Endometrial microvascular endothelial cells (primary cell): ENCODE results near the gene NFASC. TPM values are rescaled to one million over a fixed set of nuclear protein-coding genes. Genes with fewer than 3 reads are reported as not detected.

Experiments
- in situ Hi-C: cut with HindIII; loops from 2 replicates; pipeline ENCODE4 v1.10.0; 2017; ENCODE audit warnings: low sequenced_read_pairs, low pct_unique_long_range_greater_than_20kb; ENCODE audit errors: inconsistent ontology term
- total RNA-seq: library from RNA; depleted of rRNA; stranded (reverse); fragments of >200 nt; gene quantifications from one replicate; pipeline ENCODE4 v1.2.3, GENCODE V29; 2015; ENCODE audit errors: inconsistent ontology term

NFASC gene
- total RNA-seq, 1 donor from 2014 or later, result not detected

DNA sequence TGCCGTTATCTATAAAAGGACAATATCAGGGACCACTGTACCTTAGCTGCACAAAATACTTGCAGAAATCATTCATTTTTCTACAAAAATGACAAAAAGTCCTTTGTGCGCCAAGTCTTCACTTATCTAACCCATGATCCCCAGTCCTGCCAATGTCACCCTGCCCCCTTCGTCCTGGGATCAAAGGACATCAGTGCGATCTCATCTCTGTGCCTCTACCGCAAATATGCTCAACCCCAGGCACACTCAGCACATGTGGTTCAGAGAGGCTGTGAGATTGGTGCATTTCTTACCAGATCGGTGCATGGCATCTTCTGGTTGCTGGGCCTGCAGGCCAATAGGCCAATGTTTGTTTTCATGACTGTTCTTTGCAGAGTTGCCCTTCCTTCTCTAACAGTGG lies 72.8 kb downstream of the NFASC start:
- in situ Hi-C loops, result no loop called here

DNA sequence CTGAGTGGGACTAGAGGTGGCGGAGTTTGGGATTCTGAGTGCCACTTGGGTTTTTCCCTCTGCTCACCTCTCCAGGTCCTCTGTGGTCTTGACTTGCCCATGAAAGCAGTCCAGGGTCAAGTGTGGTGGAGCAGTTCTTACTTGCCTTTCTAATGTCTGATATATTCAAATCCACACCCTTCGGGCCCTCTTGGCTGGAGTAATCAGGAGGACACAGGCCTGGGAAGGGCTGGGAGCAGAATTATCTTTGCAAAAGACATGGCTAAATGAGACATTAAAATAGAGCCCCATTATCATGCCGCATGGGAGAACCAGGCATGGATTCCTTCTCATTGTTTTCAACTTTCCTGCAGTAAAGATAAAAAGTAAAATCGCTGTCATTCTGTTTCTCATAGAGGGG lies 74.0 kb downstream of the NFASC start:
- in situ Hi-C loops, result no loop called here

DNA sequence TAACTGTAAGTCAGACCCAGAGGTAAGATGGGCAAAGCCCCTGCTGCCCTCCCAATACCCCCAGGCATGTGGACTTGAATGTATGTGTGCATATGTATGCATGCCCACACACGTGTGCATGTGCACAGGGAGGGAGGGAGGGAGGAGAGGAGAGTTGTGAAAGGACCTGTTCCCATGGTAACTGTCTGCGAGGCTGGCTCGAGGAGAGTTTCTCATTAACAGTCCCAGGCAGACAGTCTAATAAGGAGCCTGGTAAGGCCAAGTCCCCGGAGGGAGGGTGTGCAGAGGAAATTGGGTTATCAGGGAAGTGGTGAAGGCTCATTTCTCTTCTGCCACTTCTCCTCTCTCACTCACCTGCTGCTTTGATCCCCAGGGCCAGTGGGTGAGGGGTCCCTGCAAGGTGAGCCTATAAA lies 74.9 kb downstream of the NFASC start:
- in situ Hi-C loops, result no loop called here

DNA sequence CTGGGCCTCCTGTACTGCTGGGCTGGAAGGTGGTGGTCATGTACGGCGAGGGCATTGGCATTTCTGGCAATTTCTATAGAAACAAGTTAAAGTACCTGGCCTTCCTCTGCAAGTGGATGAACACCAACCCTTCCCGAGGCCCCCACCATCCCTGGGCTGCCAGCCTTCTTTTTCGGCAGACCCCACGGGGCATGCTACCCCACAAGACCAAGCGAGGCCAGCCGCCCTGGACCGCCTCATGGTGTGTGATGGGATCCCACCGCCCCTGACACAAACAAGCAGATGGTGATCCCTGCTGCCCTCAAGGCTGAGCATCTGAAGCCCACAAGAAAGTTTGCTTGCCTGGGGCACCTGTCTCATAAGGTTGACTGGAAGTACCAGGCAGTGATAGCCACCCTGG lies 76.0 kb downstream of the NFASC start:
- in situ Hi-C loops, result no loop called here

DNA sequence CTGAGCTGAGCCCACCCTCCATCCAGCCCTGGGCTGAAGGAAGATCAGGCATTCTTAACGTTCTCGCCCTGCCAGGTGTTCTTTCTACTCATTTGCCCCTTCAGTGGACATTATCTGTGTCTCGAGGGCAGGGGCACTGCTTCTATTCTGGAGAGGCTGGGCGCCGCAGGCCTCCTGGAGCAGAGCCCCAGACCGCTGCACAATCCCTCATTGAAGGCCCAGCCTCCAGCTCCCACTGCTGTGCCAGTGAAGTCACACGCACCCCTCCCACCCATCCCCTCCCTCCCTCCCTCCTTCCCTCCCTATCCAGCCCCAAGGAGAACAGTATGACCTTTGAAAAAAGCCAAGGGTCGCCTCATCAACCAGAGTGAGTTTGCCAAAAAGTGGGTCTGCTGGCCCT lies 76.7 kb downstream of the NFASC start:
- in situ Hi-C loops, result no loop called here

DNA sequence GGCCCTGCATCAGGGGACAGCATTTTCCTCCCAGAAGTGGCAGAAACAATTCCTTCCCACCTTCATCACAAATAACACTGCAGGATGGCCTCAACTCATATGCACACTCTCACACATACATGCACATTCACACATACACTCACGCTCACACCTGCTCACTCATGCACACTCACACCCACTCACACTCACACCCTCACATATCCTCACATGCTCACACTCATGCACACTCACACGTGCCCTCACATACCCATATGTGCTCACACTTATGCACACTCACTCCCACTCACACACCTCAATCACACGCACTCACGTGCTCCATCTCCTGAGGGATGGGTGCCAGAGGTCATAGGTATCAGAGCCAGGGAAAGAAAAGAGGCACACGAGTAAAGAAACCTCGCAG lies 77.1 kb downstream of the NFASC start:
- in situ Hi-C loops, result no loop called here

DNA sequence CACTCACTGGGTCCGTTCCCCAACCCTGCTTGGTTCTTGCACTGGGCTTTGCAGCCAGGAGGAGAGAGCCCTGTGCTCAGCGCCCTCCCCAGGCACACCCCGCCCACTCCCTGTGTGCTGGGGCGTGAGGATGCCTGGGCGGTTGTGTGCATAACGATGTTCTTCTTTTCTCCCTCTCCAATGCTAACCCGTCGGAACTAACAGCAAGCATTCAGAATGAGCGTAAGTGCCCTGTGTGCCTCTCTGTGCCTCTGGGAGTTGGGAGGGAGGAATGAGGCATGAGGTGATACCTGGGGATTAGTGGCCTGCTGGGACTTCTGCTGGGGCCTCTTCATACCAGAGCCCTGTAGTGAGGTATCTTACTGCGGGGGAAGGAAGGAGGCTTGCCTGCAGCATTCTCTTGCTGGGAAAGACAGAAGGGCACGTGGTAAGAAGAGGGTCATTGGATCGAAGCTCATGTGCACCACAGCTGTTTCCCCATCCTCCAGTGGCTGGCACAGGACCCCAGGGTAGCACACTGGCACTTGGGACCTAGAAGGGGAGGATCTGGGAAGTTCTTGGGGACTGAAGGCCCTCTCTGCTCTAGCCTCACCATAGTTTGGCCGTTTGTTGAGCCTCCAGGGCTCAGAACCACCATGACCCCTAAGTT lies 79.8 kb downstream of the NFASC start:
- in situ Hi-C loops, result no loop called here

DNA sequence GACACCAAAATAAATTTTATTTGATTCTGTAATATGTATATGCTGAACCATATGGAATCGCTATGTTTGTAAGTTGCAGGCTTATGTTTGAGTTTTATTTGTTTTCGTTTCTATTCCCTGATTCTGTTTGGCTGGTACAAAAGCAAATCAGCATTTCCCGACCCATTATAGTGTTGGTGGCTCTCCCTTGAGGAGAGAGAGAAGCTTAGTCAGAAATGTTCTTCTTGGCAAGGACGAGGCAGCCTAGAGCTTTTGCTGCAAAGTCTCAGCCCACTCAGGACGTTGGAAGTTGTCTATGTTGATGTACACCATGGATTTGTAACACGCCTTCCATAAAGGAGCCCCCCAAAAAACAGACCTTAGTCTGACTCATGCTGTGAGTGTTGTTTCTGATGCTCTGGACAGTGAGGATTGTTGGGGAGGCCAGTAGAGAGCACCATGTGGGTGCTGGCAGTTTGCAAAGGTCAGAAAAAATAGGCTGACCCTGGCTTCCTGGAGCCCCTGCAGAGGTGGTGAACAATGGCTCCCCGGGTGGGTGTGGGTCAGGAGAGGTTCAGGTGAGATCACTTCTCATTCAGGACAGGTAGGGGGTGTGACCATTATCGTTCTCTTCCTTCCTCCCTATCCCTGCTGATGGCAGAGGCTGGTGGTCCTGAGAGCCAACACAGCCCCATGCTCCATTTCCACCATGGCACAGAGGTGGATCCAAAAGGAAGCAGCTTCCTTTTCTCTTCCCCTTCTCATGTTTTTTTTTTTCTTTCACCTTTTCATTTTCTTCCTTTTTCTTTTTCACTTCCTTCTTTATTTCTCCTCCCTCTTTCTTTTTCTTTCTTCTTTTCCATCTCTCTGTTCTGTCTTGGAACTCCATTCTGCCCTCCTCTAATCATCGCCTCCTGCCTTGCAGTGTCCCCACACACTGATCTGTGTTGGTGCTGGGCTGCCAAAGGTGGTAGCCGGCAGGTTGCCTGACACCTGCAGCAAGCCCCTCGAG lies 88.0 kb downstream of the NFASC start:
- in situ Hi-C loops, result no loop called here

DNA sequence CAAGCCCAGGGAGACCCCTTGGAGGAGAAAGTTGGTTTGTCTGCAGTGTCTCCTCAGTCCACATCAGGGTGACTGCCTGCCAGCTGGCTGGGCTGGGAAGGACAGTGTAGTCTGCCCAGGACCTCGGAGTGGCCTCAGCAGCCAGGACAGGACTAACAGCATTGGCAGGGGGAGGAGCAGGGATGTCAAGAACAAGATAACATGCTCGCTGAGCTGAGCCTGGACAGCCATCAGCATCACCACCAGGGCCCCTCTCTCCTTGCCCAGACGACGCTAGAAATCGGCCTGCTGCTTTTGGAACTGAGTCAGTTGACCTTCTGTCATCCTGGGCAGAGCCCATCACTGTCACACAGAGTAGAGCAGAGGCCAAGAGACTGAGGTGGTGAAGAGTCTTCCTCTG lies 88.7 kb downstream of the NFASC start:
- in situ Hi-C loops, result no loop called here

DNA sequence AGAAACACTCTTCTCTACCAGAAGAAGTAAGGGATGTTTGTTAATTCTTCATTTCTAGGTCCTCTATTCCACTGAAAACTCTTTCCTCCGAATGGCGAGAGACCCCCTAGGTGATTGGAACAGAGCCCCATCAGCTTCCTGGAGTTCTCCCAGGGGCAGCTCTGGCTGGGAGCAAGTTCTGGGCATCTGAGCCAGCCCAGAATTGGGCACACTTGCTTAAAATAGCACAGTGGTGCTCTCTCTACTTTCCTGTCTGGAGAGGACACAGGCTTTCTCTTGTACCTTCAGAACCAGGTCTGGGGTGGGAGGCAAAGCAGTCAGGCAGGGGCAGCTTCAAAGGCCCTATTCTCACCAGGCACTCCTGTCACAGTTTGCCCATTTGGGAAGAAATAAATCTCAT lies 89.2 kb downstream of the NFASC start:
- in situ Hi-C loops, result no loop called here

DNA sequence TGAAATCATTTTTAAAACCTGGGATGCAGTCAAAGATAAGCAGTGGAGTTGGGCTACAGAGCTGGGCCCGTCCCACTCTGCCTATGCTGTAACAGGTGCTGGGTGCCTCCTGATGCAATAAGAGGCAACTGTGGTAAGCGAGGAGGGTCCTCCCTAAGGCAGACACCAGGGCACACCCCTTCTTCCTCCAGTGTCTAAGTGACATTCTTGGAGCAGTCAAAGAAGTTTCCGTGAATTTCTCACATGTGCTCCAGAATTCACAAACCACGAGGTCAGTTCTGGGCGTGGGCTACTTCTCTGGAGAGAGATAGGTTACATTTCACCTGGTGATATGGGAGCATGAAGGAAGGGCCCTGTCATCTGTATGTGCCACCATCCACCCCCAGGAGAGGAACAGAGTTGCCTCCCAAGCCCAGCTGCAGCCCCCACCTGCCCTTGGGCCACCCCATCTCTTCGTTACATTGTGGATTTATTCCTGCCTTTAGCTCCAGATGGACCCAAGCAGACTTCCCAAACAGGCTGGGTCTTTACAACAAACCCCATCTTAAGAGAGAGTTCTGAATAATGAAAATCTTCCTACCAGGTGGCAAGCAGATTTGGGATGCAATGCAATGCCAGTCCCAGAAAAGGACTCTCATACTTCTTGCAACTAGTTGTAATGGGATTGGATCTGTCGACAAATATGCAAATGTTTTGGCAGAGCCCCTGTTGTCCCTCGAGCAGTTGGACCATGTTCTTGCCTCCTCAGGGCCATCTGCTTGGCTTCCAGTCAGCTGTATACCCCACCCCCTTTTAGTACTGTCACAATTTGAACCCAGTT lies 89.9 kb downstream of the NFASC start:
- in situ Hi-C loops, result no loop called here

DNA sequence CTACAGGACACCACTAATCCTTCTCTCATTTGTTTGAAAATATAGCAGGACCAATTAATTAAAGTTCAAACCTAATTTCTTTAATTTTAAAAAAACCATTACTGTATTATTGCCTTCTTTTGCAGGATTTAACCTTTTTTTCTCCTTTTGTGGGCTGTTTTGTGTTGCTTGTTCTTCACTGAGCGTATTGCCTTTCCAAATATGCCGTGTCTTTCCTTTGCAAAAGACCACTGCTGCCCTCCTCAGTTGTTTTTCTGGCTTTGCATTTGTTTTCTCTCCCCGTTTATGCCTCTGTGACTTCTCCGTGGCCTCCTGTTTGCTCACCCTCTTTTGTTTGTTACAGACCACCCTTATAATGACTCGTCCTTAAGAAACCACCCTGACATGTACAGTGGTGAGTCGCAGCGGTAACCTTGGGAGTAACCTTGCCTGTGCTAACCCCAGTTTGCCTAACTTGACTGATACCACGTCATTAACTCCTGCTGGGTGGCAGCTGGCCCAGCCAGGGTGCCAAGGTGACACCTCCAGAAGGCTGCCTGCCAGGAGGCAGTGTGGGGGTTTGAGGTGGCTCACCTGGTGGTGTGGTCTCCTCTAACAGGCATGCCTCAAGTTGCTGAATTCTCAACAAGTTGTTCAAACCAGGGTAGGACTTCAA lies 91.2 kb downstream of the NFASC start:
- in situ Hi-C loops, result no loop called here

DNA sequence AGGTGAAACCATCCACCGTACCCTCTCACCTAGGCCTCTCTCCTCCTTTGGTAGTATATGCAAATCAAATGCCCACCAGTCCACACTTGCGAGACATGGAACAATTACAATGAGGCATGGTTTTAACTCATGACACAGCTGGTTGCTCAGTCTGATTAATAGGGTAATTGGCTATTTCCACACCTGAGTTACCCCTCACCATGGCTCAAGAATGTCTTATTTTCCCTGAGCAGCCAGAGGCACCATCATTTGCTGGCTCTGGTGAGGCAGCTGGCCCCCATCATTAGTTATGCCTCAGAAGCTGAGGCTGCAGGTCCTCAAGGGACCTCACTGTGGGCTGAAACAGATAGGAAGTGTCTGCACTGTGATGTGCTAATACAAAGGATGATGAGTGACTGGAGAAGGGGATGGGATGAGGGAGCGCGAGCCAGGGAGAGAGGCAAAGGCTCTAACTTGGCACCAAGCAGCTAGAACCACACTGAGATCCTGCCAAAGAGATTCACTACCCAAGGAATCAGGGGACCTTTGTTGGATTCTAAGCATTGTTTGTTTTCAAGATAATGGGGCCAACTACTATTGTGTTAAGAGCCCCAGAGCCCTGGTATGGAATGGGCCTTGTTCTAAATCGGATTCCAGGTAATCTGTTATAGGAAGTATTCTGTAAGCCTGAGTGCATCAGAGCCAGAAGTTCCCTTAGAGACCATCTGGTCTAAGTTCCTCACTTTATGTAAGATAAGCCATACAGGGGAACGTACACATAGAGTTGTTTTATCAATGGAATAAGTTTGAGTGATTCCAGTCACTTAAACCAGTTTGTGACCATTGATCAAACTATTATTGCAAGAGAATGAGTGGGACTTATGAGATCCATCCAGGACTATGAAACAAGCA lies 92.3 kb downstream of the NFASC start:
- in situ Hi-C loops, result no loop called here

DNA sequence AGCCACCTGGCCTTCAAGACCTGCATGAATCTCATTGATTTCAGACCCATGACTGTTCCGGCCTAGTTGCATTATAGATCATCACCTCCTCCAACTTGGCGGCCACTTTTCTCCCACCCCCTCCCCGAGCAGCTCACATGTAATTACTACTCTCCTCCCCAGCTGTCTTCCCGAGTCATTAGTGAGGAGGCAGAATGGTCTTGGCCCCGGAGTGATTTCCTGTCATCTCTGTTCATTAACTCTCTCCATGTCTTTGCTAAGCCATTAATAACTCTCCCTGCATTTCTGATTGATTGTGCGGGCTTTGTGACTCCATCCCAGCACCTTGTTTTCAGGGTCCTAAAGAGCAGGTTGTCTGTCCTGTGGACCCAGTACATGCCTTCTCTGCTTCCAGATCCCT lies 96.8 kb downstream of the NFASC start:
- in situ Hi-C loops, result no loop called here

DNA sequence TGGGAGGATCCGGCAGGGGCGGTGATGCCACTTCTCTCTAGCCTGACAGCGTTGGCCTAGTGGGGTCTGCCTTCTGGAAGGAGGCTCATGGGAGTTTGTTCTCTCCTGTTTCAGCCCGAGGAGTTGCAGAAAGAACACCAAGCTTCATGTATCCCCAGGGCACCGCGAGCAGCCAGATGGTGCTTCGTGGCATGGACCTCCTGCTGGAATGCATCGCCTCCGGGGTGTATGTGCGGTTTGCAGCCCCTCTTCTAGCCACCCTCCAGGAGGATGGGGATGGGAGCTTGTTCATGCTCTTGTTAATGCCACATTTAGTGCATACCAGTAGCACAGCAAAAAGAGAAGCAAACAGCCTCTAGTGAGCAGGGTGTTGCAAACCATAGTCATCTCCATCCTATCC lies 97.5 kb downstream of the NFASC start:
- in situ Hi-C loops, result no loop called here

DNA sequence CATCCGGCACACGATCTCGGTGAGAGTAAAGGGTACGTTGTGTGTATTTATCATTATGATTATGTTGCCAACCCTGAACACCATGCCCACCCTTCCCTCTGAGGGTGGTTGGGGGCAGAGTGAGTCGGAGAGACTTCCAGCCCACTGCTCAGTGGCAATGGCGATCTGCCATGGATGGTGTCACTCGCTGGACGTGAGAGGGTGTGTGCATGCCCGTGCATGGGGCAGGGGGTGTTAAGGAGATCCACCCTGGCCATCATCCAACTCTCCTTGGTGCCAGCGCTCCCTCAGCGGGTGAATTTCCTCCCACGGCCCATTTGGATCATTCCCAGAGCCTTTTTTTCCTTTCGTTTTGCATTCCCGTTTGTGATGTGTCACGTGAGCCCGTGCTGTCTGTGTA lies 98.3 kb downstream of the NFASC start:
- in situ Hi-C loops, result no loop called here

DNA sequence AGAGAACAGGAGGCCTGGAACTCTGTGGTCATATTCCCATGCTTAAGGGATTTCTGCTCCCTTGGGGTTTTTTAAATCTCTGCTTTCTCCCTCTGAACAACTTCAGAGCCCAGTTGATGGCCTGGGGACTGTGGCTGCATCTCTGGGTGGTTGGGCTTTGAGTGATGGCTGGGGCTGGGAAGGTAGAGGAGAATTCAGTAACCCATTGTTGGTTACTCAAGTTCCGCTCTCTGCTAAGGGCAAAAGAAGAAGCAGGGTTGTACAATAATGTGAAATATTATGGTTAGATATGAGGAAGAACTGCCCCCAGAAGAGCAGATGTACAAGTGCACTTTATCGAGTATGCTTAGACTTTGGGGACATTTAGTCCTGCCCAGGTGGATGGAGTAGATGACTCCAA lies 100.3 kb downstream of the NFASC start:
- in situ Hi-C loops, result no loop called here
